HEK293T (cell line): Measurements from ENCODE around the gene COL27A1.

ENCODE experiments used
- CTCF ChIA-PET: fragments of 350-600 bp; formaldehyde crosslinking; extraction: SDS; loops from one replicate; lab custom pipeline; 2021; ENCODE audit warnings: antibody characterized with exemption, inconsistent platforms; lab: Yijun Ruan, JAX
- POLR2A ChIA-PET: fragments of 350-600 bp; formaldehyde crosslinking; extraction: SDS; loops from one replicate; lab custom pipeline; 2020; ENCODE audit warnings: antibody characterized with exemption, inconsistent platforms; lab: Yijun Ruan, JAX
- DNase-seq: peaks from one replicate; pipeline ENCODE4 v3.0.0; 2012; ENCODE audit warnings: mixed read lengths; ENCODE audit errors: extremely low spot score
- ARNT ChIP-seq: fragments of 450-650 bp; IDR thresholded peaks from 2 replicates; pipeline ENCODE4 v1.6.1; 2017; ENCODE audit warnings: mild to moderate bottlenecking
- BHLHE40 ChIP-seq: fragments of 450-650 bp; IDR thresholded peaks from 2 replicates; pipeline ENCODE4 v1.6.1; 2016; ENCODE audit warnings: mild to moderate bottlenecking, moderate library complexity, borderline replicate concordance
- CTBP1 ChIP-seq: fragments of 450-650 bp; IDR thresholded peaks from 2 replicates; pipeline ENCODE4 v1.6.1; 2016; ENCODE audit warnings: borderline replicate concordance
- ELF4 ChIP-seq: fragments of 450-650 bp; IDR thresholded peaks from 2 replicates; pipeline ENCODE4 v1.6.1; 2017; ENCODE audit warnings: antibody characterized with exemption
- FOXA1 ChIP-seq: fragments of 450-650 bp; IDR thresholded peaks from 2 replicates; pipeline ENCODE4 v1.6.1; 2016; ENCODE audit warnings: mild to moderate bottlenecking
- FOXK2 ChIP-seq: fragments of 450-650 bp; IDR thresholded peaks from 2 replicates; pipeline ENCODE4 v1.6.1; 2016; ENCODE audit warnings: mild to moderate bottlenecking
- FOXM1 ChIP-seq: fragments of 450-650 bp; IDR thresholded peaks from 2 replicates; pipeline ENCODE4 v1.6.1; 2017; ENCODE audit warnings: mild to moderate bottlenecking, borderline replicate concordance
- HDGF ChIP-seq: fragments of 450-650 bp; IDR thresholded peaks from 2 replicates; pipeline ENCODE4 v1.6.1; 2017; ENCODE audit warnings: antibody characterized with exemption, borderline replicate concordance
- L3MBTL2 ChIP-seq: fragments of 450-650 bp; conservative IDR thresholded peaks from 2 replicates; pipeline ENCODE4 v1.6.1; 2016; ENCODE audit warnings: mild to moderate bottlenecking
- LEF1 ChIP-seq: fragments of 450-650 bp; IDR thresholded peaks from 2 replicates; pipeline ENCODE4 v1.6.1; 2017; ENCODE audit warnings: mild to moderate bottlenecking, borderline replicate concordance
- NFRKB ChIP-seq: fragments of 450-650 bp; IDR thresholded peaks from 2 replicates; pipeline ENCODE4 v1.6.1; 2016; ENCODE audit warnings: mild to moderate bottlenecking, moderate library complexity
- PKNOX1 ChIP-seq: fragments of 450-650 bp; IDR thresholded peaks from 2 replicates; pipeline ENCODE4 v1.6.1; 2016
- SP1 ChIP-seq: fragments of 450-650 bp; IDR thresholded peaks from 2 replicates; pipeline ENCODE4 v1.6.1; 2017
- SUZ12 ChIP-seq: fragments of 450-650 bp; IDR thresholded peaks from 2 replicates; pipeline ENCODE4 v1.6.1; 2016; ENCODE audit warnings: mild to moderate bottlenecking
- TARDBP ChIP-seq: fragments of 450-650 bp; IDR thresholded peaks from 2 replicates; pipeline ENCODE4 v1.6.1; 2016
- ZNF384 ChIP-seq: fragments of 450-650 bp; IDR thresholded peaks from 2 replicates; pipeline ENCODE4 v1.6.1; 2016

COL27A1 gene

GRCh38 chr9:114227288-114228015 is 72.1 kb downstream of the COL27A1 start:
- TF ChIP-seq NFRKB (no peak), FOXM1 (no peak), SUZ12 (no peak), SP1 (no peak), LEF1 (no peak), BHLHE40 (no peak), CTBP1 (no peak), ELF4 (no peak), PKNOX1 (no peak), FOXK2 (no peak), FOXA1 (no peak), ZNF384 (no peak), TARDBP (no peak), HDGF (no peak), L3MBTL2 (no peak), ARNT (no peak)
- DNase-seq = no peak
- ChIA-PET CTCF (no interaction called here), POLR2A (no interaction called here)

GRCh38 chr9:114228016-114228808 is 72.9 kb downstream of the COL27A1 start:
- ChIA-PET CTCF (no interaction called here), POLR2A (no interaction called here)
- TF ChIP-seq TARDBP (no peak), LEF1 (no peak), ZNF384 (no peak), L3MBTL2 (no peak), SP1 (no peak), FOXM1 (no peak), NFRKB (no peak), HDGF (no peak), ARNT (no peak), BHLHE40 (no peak), FOXK2 (no peak), ELF4 (no peak), CTBP1 (no peak), SUZ12 (no peak), FOXA1 (no peak), PKNOX1 (no peak)
- no peak for DNase-seq

- POLR2A ChIA-PET = no interaction called here
- CTCF ChIA-PET = no interaction called here
- no peak for DNase-seq
- no peak for TF ChIP-seq ELF4
- no peak for TF ChIP-seq ARNT
- no peak for TF ChIP-seq PKNOX1
- TF ChIP-seq SUZ12 = no peak
- no peak for TF ChIP-seq BHLHE40
- no peak for TF ChIP-seq FOXA1
- no peak for TF ChIP-seq LEF1
- no peak for TF ChIP-seq SP1
- TF ChIP-seq HDGF = no peak
- TF ChIP-seq TARDBP = no peak
- TF ChIP-seq L3MBTL2 = no peak
- TF ChIP-seq NFRKB = no peak
- no peak for TF ChIP-seq CTBP1
- TF ChIP-seq ZNF384 = no peak
Observed at GRCh38 chr9:114229295-114229694, 74.0 kb downstream of the COL27A1 start.

GRCh38 chr9:114230068-114230467 is 74.7 kb downstream of the COL27A1 start:
- no peak for DNase-seq
- TF ChIP-seq FOXK2 (no peak), PKNOX1 (no peak), CTBP1 (no peak), SP1 (no peak), FOXA1 (no peak)
- CTCF ChIA-PET = interaction anchor here (0.6 kb wide), 1 partner anchor 38 kb away, joined by 5 read pairs; no protein-coding TSS in a partner anchor
- POLR2A ChIA-PET = no interaction called here

GRCh38 chr9:114231273-114231672 is 75.9 kb downstream of the COL27A1 start:
- TF ChIP-seq SP1 (no peak), ARNT (no peak), FOXM1 (no peak)
- CTCF ChIA-PET = interaction anchor here (0.6 kb wide), 1 partner anchor 117 kb away, joined by 5 read pairs; no protein-coding TSS in a partner anchor
- no peak for DNase-seq
- POLR2A ChIA-PET = no interaction called here
